Activated naive CD8-positive, alpha-beta T cell treated with anti-CD3 and anti-CD28 coated beads, Interleukin-2, amount 50 U/mL, for 16 hours (primary cell): Measurements from ENCODE around the gene MRAP.

ENCODE experiments used
- DNase-seq: peaks from one replicate; pipeline ENCODE4 v3.0.0-alpha.2; 2020; ENCODE audit warnings: low read depth, low spot score

Gene MRAP

DNA sequence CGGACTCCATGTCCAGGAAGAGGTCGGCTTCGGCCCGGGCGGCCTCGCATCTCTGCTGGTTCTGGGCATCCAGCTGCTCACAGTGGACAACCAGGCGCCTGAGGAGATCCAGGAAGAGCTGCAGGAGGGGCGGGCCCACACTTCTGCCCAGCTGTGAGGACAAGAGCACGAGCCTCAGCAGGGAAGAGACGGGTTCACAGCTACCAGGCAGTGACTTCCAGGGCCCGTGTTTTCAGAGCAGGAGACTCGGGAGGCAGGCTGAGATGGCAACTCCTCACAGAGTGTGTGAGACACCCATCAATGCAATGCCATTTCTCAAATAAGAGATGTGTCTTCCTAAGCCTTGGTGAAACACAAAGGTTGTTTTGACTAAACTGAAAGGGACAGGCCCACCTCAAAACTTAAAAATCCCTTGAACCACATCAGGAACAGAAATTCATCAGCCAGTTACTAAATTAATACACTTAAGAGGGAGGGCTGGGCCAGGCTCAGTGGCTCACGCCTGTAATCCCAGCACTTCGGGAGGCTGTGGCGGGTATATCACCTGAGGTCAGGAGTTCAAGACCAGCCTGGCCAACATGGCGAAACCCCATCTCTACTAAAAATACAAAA is 50.8 kb downstream of the MRAP start:
- no peak for DNase-seq

DNA sequence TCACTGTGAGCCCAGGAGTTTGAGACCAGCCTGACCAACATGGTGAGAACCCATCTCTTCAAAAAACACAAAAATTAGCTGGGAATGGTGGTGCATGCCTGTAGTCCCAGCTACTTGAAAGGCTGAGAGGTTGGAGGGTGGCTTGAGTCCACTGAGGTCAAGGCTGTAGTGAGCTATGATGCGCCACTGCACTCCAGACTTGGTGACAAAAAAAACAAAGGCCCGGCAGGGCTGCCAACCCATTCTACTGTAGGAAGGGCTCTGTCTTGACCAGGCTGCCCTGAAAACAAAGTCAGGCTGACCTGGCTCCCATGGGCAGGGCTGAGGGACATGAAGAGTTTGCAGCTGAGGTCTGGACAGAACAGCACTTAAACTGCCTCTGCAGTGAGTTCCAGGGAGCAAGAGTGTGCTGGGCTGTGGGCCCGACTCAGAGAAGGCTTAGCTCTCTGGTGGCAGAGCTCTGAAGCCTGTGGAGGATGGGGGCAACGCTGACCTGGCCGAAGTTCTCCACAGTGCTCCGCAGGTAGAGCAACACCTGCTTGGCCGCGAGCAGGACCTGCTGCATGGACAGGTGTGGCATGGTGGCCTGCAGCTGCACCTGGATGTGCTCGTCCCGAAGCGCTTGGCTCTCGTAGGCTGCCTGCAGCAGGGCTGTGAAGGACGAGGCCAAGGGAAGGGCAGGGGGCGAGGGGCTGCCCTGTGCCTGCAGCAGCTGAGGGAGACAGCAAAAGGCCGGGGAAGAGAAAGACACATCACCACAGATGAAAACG is 51.7 kb downstream of the MRAP start:
- no peak for DNase-seq

DNA sequence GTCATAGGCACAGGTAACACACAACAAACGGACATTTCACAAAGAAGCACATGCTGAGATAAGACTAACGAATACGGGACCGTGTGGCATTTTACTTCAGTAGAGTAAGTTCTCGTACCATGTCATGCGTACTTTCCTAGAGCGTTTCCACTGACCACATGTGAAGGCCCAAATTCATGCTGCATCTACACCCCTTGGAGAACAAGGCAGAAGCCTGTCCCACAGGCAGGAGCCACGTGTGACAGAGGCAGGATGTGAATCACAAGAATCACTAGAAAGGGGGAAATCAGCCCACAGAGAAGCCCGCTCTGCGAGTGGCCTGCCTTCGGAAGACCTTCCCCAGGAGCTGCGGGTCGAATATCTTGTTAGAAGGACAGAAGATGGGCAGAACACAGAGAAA is 52.3 kb downstream of the MRAP start:
- DNase-seq = no peak

DNA sequence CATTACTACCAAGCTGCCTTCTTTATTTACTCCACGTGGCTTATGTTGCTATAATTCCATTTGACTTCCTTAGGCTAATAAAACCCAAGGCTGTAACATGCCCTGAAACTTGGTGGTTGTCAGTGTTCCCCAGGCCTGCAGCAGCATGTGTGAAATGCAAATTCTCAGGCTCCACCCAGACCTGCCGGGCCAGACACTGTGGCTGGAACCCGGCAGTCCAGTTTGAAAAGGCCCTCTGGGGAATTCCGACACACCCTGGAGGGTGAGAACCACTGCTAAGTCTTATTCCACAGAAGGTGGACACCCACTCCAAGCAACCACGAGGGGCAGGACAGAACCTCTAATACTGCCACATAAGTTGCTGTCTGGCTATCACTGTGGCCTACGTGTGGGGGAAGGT is 52.8 kb downstream of the MRAP start:
- no peak for DNase-seq

DNA sequence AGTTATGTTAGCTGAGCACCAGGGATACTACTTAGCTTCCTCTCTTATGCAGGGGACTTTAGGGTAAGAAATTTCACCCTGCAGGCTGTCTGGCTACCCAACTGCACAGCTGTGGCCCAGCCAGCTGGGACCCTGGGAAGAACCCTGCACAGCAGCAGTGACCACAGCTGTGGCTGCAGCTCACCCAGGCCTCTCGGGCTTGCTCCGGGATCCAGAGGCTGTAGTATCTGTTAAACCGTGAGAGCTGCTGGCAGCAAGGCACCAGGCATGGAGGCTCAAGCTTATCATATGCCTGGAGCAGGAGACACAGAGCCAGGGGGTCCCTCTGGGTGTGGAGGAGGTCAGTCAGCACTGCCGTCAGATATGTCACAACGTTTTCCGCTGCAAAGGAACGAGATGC is 53.9 kb downstream of the MRAP start:
- no peak for DNase-seq

DNA sequence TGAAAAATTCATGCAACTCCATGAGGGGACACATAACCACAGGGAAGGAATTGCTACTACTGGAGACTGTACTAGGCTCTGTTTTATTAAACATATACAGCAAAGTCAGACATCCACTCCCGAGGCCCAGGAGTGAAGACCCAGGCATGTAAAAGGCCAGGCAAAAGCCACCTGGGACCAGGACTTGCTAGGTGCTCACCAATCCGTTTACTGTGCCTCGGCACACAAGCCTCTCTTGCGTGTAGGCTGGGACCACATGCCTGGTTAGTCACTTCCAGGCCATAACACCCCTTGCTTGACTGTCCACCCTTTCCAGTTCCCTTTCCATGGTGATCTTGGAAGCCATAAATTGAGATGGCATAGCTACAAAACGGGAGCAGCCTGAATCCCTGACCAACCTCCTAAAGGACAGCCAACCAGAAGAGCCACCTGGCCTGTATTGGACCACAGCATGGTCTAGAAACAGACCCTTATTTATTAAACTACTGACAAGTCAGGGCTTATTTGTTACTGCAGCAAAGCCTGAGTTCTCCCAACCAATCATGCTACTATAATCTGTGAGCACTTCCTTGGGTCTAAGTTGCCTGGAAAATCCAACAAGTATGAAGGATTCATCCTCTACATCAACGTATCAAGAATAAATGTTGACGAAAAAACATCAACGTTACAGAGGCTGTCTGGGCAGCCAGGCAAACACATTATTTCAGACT is 54.5 kb downstream of the MRAP start:
- no peak for DNase-seq

DNA sequence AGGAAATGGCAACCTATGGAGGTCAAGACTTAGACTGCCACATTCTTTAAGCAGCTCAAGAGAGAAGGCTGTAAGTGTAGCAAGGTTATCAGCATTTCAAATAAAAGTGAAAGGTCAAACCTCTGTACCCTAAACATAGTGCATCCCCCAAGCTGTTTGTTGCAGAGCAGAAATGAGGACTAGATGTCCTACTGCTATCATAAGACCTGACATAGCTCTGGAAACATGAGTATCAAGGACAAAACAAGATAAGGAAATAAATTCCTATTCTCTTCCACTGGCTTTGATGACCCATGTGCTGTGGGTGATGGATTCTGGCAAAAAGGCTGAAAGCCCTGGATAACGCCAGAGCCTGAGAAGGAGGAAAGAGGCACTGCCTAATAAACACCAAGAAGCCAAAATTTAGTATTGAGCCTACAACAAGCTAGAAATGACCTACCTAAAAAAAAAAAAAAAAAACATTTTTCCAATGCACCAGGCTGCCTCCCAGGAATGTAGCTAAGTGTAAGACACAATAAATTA is 58.3 kb downstream of the MRAP start:
- no peak for DNase-seq

DNA sequence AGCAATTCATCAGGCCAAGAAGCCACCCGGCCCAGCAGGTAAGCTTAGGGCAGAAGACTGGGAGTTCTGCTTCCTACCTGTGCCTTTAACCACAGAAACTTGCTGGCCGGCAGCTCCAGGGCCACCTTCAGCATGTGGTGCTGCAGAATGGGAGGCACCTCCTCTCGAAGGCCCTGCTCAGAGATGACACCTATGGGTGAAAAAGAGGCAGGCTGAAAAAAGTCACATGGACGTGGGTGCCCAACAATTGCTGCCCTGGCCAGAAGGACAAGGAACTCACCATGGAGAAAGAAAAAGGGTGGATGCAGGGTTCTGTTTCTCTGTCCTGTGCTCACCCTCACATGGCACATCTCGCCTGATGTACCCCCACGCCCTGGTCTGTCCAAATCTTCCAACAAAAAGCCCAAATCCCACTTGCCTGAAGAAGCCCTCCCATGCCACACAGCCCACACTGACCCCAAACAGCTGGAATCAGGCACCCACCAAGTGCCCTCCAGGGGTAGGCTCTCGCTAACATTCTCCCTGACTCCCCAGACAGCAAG is 61.1 kb downstream of the MRAP start:
- no peak for DNase-seq

DNA sequence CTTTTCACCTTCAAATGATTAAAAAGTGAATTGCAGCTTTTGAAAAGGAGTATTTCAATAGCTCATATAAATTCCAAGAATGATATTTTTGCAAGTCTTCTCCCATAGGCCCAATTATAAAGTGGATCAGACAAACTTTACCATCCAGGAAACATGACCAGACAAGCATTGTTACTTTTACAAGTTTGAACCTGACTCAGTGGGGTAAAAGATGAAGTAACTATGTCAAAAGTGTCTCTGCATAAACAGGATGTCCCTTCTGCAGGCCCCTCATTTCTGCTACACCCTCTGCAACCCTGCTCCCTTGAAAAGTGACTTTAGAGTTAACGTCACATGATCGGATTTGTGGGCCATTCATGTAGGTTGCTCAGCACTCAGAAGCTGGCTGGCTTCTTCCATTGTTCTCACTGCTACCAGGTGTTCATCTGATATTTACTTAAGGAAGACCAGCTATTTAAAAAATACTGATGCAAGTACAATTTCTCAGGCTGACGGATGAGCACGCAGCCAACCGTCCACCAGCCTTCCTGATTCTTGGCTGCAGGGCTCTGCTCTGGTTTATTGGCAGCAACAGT is 61.8 kb downstream of the MRAP start:
- DNase-seq = no peak
